Astrocyte (in vitro differentiated cells and primary cell): Measurements from ENCODE around the gene PTPRK.

Experiments
- CTCF ChIP-seq: IDR thresholded peaks from 2 replicates; pipeline ENCODE4 v1.5.1; 2011; ENCODE audit warnings: low read depth, mild to moderate bottlenecking, inconsistent platforms, low read length, moderate library complexity; ENCODE audit not compliant: insufficient read depth
- EZH2 ChIP-seq: IDR thresholded peaks from 2 replicates; pipeline ENCODE4 v1.6.1; 2012; ENCODE audit warnings: mild to moderate bottlenecking, low read length, inconsistent platforms; ENCODE audit not compliant: insufficient read depth

- TF ChIP-seq CTCF (no peak), EZH2 (no peak)
Observed at GRCh38 chr6:128455959-128456358, 64.4 kb downstream of the PTPRK start.
